HCT116 (cell line): Measurements from ENCODE around the gene CD19. TPM values are rescaled to one million over a fixed set of nuclear protein-coding genes. Genes with fewer than 3 reads are reported as not detected.

ENCODE experiments used
- ATAC-seq: fragments of 200-7000 bp; cut with Tn5 transposase; 2 replicates; pipeline ENCODE4 v1.9.1; 2020; ENCODE audit warnings: mild to moderate bottlenecking, moderate library complexity
- BruUV-seq: library from RNA; stranded (reverse); fragments of 400-500 nt; replicated peaks from 2 replicates; lab custom pipeline; 2021; lab: Mats Ljungman, UMichigan
- CTCF ChIA-PET: fragments of 300-600 bp; sonication (Branson Sonifier 250); formaldehyde crosslinking; loops from one replicate; lab custom pipeline; 2021; ENCODE audit warnings: antibody characterized with exemption; lab: Charles Lee
- POLR2A ChIA-PET: fragments of 300-600, 350-600 bp; sonication (Branson Sonifier 250); formaldehyde crosslinking; loops from one replicate; lab custom pipeline; 2021; ENCODE audit warnings: antibody characterized with exemption; lab: Charles Lee
- RAD21 ChIA-PET, 2 experiments: fragments of 300-600 bp; sonication (Branson Sonifier 250); formaldehyde crosslinking; loops; one replicate each; lab custom pipeline; 2023; ENCODE audit warnings: low total read pairs in 2 of 2; ENCODE audit not compliant: uncharacterized antibody in 2 of 2, unreplicated experiment in 2 of 2, low non-redundant PET in 1 of 2; lab: Charles Lee
- DNase-seq: peaks from one replicate; pipeline ENCODE4 v3.0.0-alpha.2; 2010; ENCODE audit warnings: low read depth, low spot score
- H2AFZ ChIP-seq: fragments of 200-600 bp; shearing (Covaris generic), sonication (generic); 2 replicates; pipeline ENCODE4 v1.6.1; 2017; ENCODE audit warnings: low read depth, mixed run types, mixed read lengths, antibody characterized with exemption, low read length; ENCODE audit not compliant: poor library complexity, severe bottlenecking
- H3K27ac ChIP-seq: 2 replicates; pipeline ENCODE4 v1.5.1; 2012; ENCODE audit warnings: low read depth, low read length
- H3K27me3 ChIP-seq: fragments of 200-600 bp; sonication (generic); 2 replicates; pipeline ENCODE4 v1.6.1; 2016; ENCODE audit warnings: mixed run types, low read length, mixed read lengths; ENCODE audit not compliant: insufficient read depth
- H3K36me3 ChIP-seq, 2 experiments: fragments of 200-500 bp in 1 of 2; fragments of 200-600 bp in 1 of 2; sonication (Bioruptor generic) in 1 of 2; sonication (generic) in 1 of 2; 2 replicates each; pipeline versions ENCODE4 v1.5.1 to v1.6.1; 2014 to 2016; ENCODE audit warnings: low read length in 2 of 2, inconsistent platforms in 1 of 2, mixed read lengths in 1 of 2, mixed run types in 1 of 2; ENCODE audit not compliant: insufficient read depth in 2 of 2, control insufficient read depth in 1 of 2
- H3K4me1 ChIP-seq, 2 experiments: fragments of 200-600 bp in 1 of 2; sonication (generic) in 1 of 2; 2 replicates each; pipeline versions ENCODE4 v1.5.1 to v1.6.1; 2012 to 2017; ENCODE audit warnings: low read length in 2 of 2, inconsistent platforms in 1 of 2, mild to moderate bottlenecking in 1 of 2, mixed read lengths in 1 of 2, mixed run types in 1 of 2, moderate library complexity in 1 of 2; ENCODE audit not compliant: insufficient read depth in 2 of 2, control insufficient read depth in 1 of 2
- H3K4me2 ChIP-seq: fragments of 200-600 bp; sonication (generic); 2 replicates; pipeline ENCODE4 v1.6.1; 2017; ENCODE audit warnings: mixed run types, low read length, mixed read lengths
- H3K4me3 ChIP-seq, 2 experiments: fragments of 200-600 bp in 1 of 2; sonication (generic) in 1 of 2; replicated peaks in 1 of 2; 2 replicates each; pipeline ENCODE4 v1.5.1; 2011 to 2016; ENCODE audit warnings: low read length in 2 of 2, control low read depth in 1 of 2, low read depth in 1 of 2, mild to moderate bottlenecking in 1 of 2, mixed read lengths in 1 of 2, mixed run types in 1 of 2
- H3K79me2 ChIP-seq: fragments of 200-600 bp; sonication (generic); 2 replicates; pipeline ENCODE4 v1.6.1; 2017; ENCODE audit warnings: mild to moderate bottlenecking, mixed run types, low read length, moderate library complexity, mixed read lengths; ENCODE audit not compliant: insufficient read depth
- H3K9ac ChIP-seq: fragments of 200-600 bp; sonication (generic); 2 replicates; pipeline ENCODE4 v1.6.1; 2016; ENCODE audit warnings: low read length, mixed read lengths
- H3K9me2 ChIP-seq: fragments of 200-600 bp; sonication (generic), shearing (Covaris generic); 2 replicates; pipeline ENCODE4 v1.6.1; 2017; ENCODE audit warnings: mixed run types, mild to moderate bottlenecking, moderate library complexity; ENCODE audit not compliant: insufficient read depth
- H3K9me3 ChIP-seq, 2 experiments: fragments of 200-500 bp in 1 of 2; fragments of 200-600 bp in 1 of 2; sonication (Bioruptor generic) in 1 of 2; sonication (generic) in 1 of 2; 2 replicates each; pipeline ENCODE4 v1.6.1; 2014 to 2017; ENCODE audit warnings: low read length in 2 of 2, mixed read lengths in 2 of 2, inconsistent platforms in 1 of 2, low read depth in 1 of 2, mild to moderate bottlenecking in 1 of 2, mixed run types in 1 of 2, moderate library complexity in 1 of 2; ENCODE audit not compliant: control insufficient read depth in 1 of 2, insufficient read depth in 1 of 2
- H4K20me1 ChIP-seq: fragments of 200-600 bp; sonication (generic), shearing (Covaris generic); 2 replicates; pipeline ENCODE4 v1.6.1; 2017; ENCODE audit warnings: mixed run types, mild to moderate bottlenecking, moderate library complexity; ENCODE audit not compliant: insufficient read depth
- ATF3 ChIP-seq: IDR thresholded peaks from 2 replicates; pipeline ENCODE4 v1.6.1; 2012
- CEBPB ChIP-seq: IDR thresholded peaks from 2 replicates; pipeline ENCODE4 v1.6.1; 2012; ENCODE audit warnings: low read depth
- EGR1 ChIP-seq: IDR thresholded peaks from 2 replicates; pipeline ENCODE4 v1.6.1; 2012; ENCODE audit warnings: low read depth
- EZH2 ChIP-seq: fragments of 200-600 bp; sonication (generic); IDR thresholded peaks from 2 replicates; pipeline ENCODE4 v1.6.1; 2017; ENCODE audit warnings: antibody characterized with exemption, mixed run types
- EZH2phosphoT487 ChIP-seq: fragments of 200-600 bp; IDR thresholded peaks from 2 replicates; pipeline ENCODE4 v1.6.1; 2018; ENCODE audit warnings: antibody characterized with exemption, borderline replicate concordance
- FOSL1 ChIP-seq: IDR thresholded peaks from 2 replicates; pipeline ENCODE4 v1.6.1; 2012; ENCODE audit warnings: low read depth
- JUND ChIP-seq: IDR thresholded peaks from 2 replicates; pipeline ENCODE4 v1.6.1; 2012
- MAX ChIP-seq: IDR thresholded peaks from 2 replicates; pipeline ENCODE4 v1.6.1; 2012
- POLR2A ChIP-seq: IDR thresholded peaks from 2 replicates; pipeline ENCODE4 v1.7.0; 2011; ENCODE audit warnings: borderline replicate concordance; ENCODE audit not compliant: insufficient read depth, insufficient read length; ENCODE audit errors: extremely low read depth
- RAD21 ChIP-seq: IDR thresholded peaks from 2 replicates; pipeline ENCODE4 v1.6.1; 2012; ENCODE audit warnings: low read depth, mild to moderate bottlenecking
- SIN3A ChIP-seq: IDR thresholded peaks from 2 replicates; pipeline ENCODE4 v1.6.1; 2012; ENCODE audit warnings: low read depth
- YY1 ChIP-seq: IDR thresholded peaks from 2 replicates; pipeline ENCODE4 v1.6.1; 2011; ENCODE audit warnings: low read length, low read depth, moderate library complexity, mild to moderate bottlenecking; ENCODE audit not compliant: insufficient replicate concordance; ENCODE audit errors: extremely low read depth
- ZBTB33 ChIP-seq: IDR thresholded peaks from 2 replicates; pipeline ENCODE4 v1.6.1; 2011; ENCODE audit warnings: mild to moderate bottlenecking, low read length, moderate library complexity; ENCODE audit not compliant: insufficient replicate concordance; ENCODE audit errors: extremely low read depth
- ZFX ChIP-seq: fragments of 450-650 bp; IDR thresholded peaks from 2 replicates; pipeline ENCODE4 v1.6.1; 2017
- intact Hi-C: fragments of 100-400 bp; cut with micrococcal nuclease; formaldehyde crosslinking; loops from 2 replicates; pipeline ENCODE4 v1.10.0; 2022
- total RNA-seq: library from RNA; stranded (reverse); gene quantifications from one replicate; pipeline ENCODE4 v1.2.1, GENCODE V29; 2021; ENCODE audit not compliant: unreplicated experiment

Gene CD19
- total RNA-seq, 1 experiment from 2014 or later, result 0.27 TPM

GRCh38 chr16:28898266-28898665, 33.5 kb upstream of the CD19 start:
- DNase-seq (no peak), ATAC-seq (peak; percentile 28)
- Histone ChIP-seq H2AFZ (no peak overlapping the region), H3K27me3 (no peaks in the 10 kb centered on the region), H3K4me1 (peaks cover 7 to 22% of the 10 kb centered on the region in 2 experiments; a peak in 3 of 4 replicates), H3K79me2 (no peaks in the 10 kb centered on the region), H3K36me3 (no peaks in the 10 kb centered on the region), H4K20me1 (no peaks in the 10 kb centered on the region), H3K4me3 (peak overlapping the region in 1 of 2 experiments; percentile 28; a peak in 2 of 4 replicates), H3K27ac (no peak overlapping the region), H3K9me2 (no peaks in the 10 kb centered on the region), H3K9ac (peak overlapping the region; percentile 41), H3K9me3 (no peaks in the 10 kb centered on the region), H3K4me2 (peak overlapping the region; percentile 72)
- ChIA-PET CTCF (no interaction called here), POLR2A (no interaction called here), RAD21 (no interaction called here)
- no TSS peak for BruUV-seq
- no peak for TF ChIP-seq ZFX
- TF ChIP-seq EZH2phosphoT487, result no peak
- TF ChIP-seq MAX, result no peak
- TF ChIP-seq SIN3A, result no peak
- no peak for TF ChIP-seq EZH2
- TF ChIP-seq EGR1, result no peak
- no peak for TF ChIP-seq ZBTB33
- TF ChIP-seq YY1, result no peak
- TF ChIP-seq POLR2A, result no peak
- no peak for TF ChIP-seq CEBPB
- no peak for TF ChIP-seq JUND
- no peak for TF ChIP-seq RAD21
- TF ChIP-seq ATF3, result no peak
- no peak for TF ChIP-seq FOSL1
- intact Hi-C loops, result no loop called here
